ENCODE measurements around the gene DCLK3. TPM values are rescaled to one million over a fixed set of nuclear protein-coding genes. Genes with fewer than 3 reads are reported as not detected.
A peak's percentile ranks its signal among the peaks of the same experiment; 100 is the strongest.

Gene DCLK3
- total RNA-seq, 1 donor from 2014 or later: not detected

GRCh38 chr3:36689560-36689959 is 74.8 kb downstream of the DCLK3 start:
- H3K27ac Mint-ChIP-seq: no peak overlapping the region
- POLR2A ChIA-PET: no interaction called here
- no peak for TF ChIP-seq CTCF (IDR thresholded peaks at IDR 0.05)
- H3K9me3 Mint-ChIP-seq: no peaks in the 10 kb centered on the region
- no peak for DNase-seq
- ATAC-seq (ENCODE audit: low read depth): no peak
- H3K4me3 Mint-ChIP-seq: no peak overlapping the region
- no peaks in the 10 kb centered on the region for H3K4me1 Mint-ChIP-seq
- CTCF ChIA-PET: no interaction called here
- intact Hi-C loops (cut with micrococcal nuclease): no loop called here
- H3K36me3 Mint-ChIP-seq (ENCODE audit: low read depth): no peaks in the 10 kb centered on the region
- no peaks in the 10 kb centered on the region for H3K27me3 Mint-ChIP-seq

- intact Hi-C loops (cut with micrococcal nuclease): no loop called here
- POLR2A ChIA-PET: no interaction called here
- no peaks in the 10 kb centered on the region for H3K4me1 Mint-ChIP-seq
- no peak for TF ChIP-seq CTCF (IDR thresholded peaks at IDR 0.05)
- no peaks in the 10 kb centered on the region for H3K36me3 Mint-ChIP-seq (ENCODE audit: low read depth)
- CTCF ChIA-PET: no interaction called here
- no peak for ATAC-seq (ENCODE audit: low read depth)
- no peak for DNase-seq
- no peak overlapping the region for H3K27ac Mint-ChIP-seq
- no peaks in the 10 kb centered on the region for H3K27me3 Mint-ChIP-seq
- H3K4me3 Mint-ChIP-seq: no peak overlapping the region
- H3K9me3 Mint-ChIP-seq: no peaks in the 10 kb centered on the region
Measured at GRCh38 chr3:36688815-36689214, 75.5 kb downstream of the DCLK3 start.

GRCh38 chr3:36686516-36686915 is 77.8 kb downstream of the DCLK3 start:
- Mint-ChIP-seq H3K27me3 (no peaks in the 10 kb centered on the region), H3K27ac (no peak overlapping the region), H3K36me3 (ENCODE audit: low read depth) (peaks cover 2% of the 10 kb centered on the region), H3K4me3 (no peak overlapping the region), H3K4me1 (peaks cover 5% of the 10 kb centered on the region), H3K9me3 (peaks cover 8% of the 10 kb centered on the region)
- TF ChIP-seq CTCF (IDR thresholded peaks at IDR 0.05): no peak
- intact Hi-C loops (cut with micrococcal nuclease): no loop called here
- ATAC-seq (ENCODE audit: low read depth) (no peak), DNase-seq (no peak)
- CTCF ChIA-PET: no interaction called here
- POLR2A ChIA-PET: no interaction called here

- H3K4me3 Mint-ChIP-seq: no peak overlapping the region
- CTCF ChIA-PET: no interaction called here
- TF ChIP-seq CTCF (IDR thresholded peaks at IDR 0.05): no peak
- no peaks in the 10 kb centered on the region for H3K27me3 Mint-ChIP-seq
- peaks cover 8% of the 10 kb centered on the region for H3K4me1 Mint-ChIP-seq
- peaks cover 41% of the 10 kb centered on the region for H3K9me3 Mint-ChIP-seq
- no peak for DNase-seq
- peak; percentile 60 for ATAC-seq (ENCODE audit: low read depth)
- H3K36me3 Mint-ChIP-seq (ENCODE audit: low read depth): peaks cover 9% of the 10 kb centered on the region
- intact Hi-C loops (cut with micrococcal nuclease): no loop called here
- POLR2A ChIA-PET: no interaction called here
- H3K27ac Mint-ChIP-seq: no peak overlapping the region
Measured at GRCh38 chr3:36681867-36682266, 82.5 kb downstream of the DCLK3 start.

GRCh38 chr3:36680952-36681351 is 83.4 kb downstream of the DCLK3 start:
- Mint-ChIP-seq H3K36me3 (ENCODE audit: low read depth) (peaks cover 9% of the 10 kb centered on the region), H3K9me3 (peaks cover 41% of the 10 kb centered on the region), H3K27ac (no peak overlapping the region), H3K4me3 (no peak overlapping the region), H3K27me3 (no peaks in the 10 kb centered on the region), H3K4me1 (peaks cover 8% of the 10 kb centered on the region)
- POLR2A ChIA-PET: no interaction called here
- intact Hi-C loops (cut with micrococcal nuclease): no loop called here
- ATAC-seq (ENCODE audit: low read depth): no peak
- DNase-seq: no peak
- CTCF ChIA-PET: no interaction called here
- no peak for TF ChIP-seq CTCF (IDR thresholded peaks at IDR 0.05)
